Activated CD4-positive, alpha-beta T cell treated with anti-CD3 and anti-CD28 coated beads, Interleukin-2, Interleukin-4, amounts not matched to agents 100 ng/mL and 50 ng/mL, durations not matched to agents 16 hours and 8 hours (primary cell): ENCODE data around the gene AOPEP.
A peak's percentile ranks its signal among the peaks of the same experiment; 100 is the strongest.

Source experiments
- DNase-seq: peaks from one replicate; pipeline ENCODE4 v3.0.0-alpha.2; 2020; ENCODE audit warnings: low spot score

AOPEP gene

DNA sequence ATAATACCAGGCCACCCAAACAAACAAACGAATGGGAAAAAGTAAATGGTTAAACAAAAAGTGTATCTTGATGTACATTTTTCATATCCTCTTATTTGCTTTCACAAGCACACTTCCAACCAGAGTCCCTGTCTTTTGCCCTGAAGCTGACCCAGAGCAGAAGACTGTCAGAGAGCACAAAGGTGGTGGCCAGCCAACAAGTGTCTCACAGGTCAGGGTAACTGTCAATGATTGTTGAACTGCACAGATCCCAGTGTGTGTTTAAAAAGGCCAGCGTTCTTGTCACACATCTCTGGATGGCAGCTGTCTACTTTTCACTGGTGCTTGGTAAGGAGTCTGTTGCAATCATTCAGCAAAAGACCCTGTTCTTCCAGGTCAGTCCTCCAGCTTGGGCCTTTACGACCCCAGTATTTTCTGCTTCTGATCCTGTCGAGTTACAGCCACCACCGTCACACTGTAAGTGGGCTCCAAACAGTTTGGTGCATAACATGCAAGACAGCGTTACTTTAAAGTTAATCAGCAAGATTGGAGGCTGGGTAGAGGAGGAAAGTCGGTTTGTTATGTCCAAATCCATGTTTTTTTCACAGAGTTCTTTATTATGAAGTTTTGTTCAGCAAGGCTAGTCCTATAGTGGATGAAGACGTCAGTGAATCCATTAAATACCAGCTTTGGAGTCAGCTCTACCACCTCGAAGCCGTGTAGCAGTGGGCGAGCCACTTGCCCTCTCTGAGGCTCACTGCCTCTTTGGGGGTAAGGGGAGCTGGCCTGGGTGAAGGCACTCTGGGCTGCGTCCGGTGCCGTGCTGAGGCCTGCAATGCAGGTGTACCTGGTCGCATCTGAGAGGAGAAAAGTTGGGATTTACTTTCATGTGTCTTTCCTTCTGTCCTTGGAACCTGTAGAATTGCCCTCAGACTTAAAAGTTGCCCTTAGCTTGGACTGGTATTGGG is 265.7 kb downstream of the AOPEP start:
- DNase-seq, result no peak

GRCh38 chr9:94993160-94993820 is 266.8 kb downstream of the AOPEP start:
- DNase-seq, result no peak

DNA sequence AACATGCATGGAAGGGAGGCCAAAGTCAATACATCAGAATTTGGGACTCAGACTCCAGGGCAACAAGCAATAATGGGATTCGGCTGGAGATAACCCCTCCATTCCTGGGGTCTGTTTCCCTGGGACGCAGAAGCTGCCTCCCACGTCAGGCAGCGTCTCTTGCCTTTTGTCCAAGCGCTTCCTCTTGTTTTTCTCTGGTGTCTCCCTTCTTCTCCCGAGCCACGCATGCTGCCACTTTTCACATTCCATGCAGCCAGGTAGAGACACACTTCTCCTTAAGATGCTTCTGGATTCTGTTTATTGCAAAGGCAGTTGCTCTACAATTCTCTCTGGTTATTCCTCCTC is 267.3 kb downstream of the AOPEP start:
- no peak for DNase-seq

DNA sequence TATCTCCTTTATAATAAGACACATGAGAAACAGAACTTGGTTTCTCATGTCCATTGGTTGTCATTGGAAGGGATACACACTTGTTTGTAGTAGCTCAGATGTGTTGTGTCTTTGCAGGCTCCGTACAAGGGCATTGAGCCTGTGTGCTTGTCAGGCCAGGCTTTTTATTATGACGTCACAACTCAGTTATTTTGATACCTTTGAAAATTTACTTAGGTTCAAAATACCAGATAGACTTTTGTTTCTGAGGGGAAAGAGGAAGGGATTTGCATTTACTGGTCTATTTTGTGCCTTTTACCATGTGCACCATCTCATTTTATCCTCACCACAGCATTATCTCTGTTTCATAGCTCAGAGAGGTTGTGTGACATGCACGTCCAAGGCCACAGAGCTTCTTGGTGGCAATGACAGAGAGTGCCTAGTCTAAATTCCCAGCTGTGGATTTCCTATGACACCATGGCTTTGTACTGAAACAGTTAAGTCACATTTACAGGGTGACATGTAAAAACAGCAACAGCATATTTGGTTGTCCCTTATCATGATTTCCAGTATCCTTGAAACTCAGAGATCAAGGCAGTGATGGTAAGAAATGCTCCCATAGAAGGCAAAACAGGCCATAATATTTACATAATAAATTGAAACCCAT is 268.7 kb downstream of the AOPEP start:
- DNase-seq, result no peak

DNA sequence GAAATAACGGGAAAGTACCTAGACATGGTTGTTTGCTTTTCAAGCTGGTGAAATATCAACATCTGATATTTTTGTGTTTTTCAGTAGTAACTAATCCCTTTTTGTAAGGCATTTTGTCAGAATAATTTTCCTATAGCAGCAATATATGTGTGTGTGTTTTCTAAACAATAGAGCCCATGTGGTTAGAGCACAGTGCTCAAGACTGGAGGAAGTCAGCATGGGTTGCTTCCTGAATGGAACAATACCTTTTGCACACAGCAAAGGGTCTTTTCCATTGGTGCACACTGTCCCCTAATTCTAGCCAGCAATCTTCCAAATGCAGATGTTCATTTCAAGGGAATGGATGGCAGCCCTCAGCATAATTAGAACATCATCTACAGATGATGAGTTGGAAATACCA is 270.1 kb downstream of the AOPEP start:
- DNase-seq, result no peak

DNA sequence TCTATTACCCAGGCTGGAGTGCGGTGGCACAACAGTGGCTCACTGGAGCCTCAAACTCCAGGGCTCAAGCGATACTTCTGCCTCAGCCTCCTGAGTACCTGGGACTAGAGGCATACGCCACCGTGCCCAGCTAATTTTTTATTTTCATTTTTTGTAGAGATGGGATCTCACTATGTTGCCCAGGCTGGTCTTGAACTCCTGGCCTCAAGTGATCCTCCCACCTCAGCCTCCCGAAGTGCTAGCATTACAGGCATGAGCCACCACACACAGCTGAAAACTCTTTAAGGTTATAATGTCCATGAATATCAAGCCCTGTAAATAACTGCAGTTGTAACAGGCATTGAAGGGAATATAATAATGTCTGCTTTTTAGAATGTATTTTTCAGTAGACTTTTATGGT is 271.2 kb downstream of the AOPEP start:
- no peak for DNase-seq

- no peak for DNase-seq
Measured at GRCh38 chr9:94999832-95000231, 273.3 kb downstream of the AOPEP start.

DNA sequence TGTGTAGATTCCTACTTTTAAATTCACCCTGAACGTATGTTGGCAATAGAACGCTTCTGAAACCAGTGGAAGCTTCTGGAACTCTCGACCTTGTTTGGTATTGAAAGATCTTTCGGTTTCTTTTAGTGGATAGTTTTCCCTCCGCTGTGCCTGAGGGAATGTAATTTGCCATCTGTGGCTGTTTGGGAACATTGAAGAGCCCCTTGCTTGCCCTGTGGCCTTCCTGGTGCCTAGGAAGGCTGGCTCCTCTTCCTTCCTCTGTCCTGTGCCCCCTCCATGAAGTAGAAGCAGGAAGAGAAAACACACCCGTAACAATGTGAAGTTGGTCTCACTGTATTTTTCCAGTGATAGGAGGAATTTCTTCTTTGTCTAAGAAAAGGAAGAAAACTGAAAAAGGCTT is 274.3 kb downstream of the AOPEP start:
- no peak for DNase-seq

DNA sequence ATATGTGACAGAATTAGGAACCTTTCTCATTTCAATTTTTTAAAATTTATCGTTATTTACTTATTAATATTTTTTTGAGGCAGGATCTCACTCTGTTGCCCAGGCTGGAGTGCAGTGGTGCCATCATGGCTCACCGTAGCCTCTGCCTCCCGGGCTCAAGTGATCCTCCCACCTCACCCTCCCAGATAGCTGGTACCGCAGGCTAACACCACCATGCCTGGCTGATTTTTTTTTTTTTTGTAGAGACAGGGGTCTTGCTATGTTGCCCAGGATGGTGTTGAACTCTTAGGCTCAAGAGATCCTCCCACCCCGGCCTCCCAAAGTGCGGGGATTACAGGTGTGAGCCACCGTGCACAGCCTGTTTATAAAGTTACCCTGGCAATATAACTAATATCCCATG is 275.2 kb downstream of the AOPEP start:
- DNase-seq, result no peak

- peak; percentile 29 for DNase-seq
Measured at GRCh38 chr9:95003689-95004410, 277.4 kb downstream of the AOPEP start.

DNA sequence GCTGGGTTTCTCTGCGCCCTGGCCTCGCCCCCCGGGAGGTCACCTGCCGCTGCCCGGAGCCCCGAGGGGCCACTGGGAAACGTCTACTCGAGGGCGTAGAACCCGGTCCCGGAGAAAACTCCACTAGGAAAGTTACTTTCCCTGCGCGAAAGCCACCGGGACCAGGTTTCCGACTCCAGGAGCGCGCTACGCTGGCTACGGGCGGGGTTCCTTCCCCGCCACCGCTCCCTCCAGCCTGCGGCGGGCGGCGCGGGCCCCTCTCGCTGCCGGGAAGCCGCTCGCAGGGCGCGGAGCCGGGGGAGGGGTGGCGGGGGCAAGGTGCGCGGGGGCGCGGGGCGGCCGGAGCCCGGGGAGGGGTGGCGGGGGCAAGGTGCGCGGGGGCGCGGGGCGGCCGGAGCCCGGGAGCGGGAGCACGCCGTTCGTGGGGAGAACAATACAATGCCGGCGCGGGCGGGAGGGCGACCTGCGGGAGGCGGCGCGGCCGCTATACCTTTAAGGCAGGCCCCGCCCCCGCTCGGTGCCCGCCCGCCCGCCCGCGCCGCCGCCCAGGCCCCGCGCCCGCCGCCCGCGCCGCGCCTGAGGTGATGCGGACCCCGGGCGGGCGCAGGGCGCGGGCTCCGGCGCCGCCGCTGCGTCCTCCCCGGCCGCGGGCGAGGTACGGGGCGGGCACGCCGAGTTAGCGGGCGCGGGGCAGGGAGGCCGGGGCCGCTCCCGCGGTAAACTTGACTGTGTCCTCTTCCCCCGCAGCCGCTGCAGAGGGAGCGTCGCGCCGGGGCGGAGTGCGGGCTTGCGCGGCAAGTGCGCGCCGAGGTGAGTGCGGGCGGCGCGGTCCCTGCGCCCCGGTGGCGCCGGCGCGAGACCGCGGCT is 278.1 kb downstream of the AOPEP start:
- DNase-seq, result peak; percentile 11

DNA sequence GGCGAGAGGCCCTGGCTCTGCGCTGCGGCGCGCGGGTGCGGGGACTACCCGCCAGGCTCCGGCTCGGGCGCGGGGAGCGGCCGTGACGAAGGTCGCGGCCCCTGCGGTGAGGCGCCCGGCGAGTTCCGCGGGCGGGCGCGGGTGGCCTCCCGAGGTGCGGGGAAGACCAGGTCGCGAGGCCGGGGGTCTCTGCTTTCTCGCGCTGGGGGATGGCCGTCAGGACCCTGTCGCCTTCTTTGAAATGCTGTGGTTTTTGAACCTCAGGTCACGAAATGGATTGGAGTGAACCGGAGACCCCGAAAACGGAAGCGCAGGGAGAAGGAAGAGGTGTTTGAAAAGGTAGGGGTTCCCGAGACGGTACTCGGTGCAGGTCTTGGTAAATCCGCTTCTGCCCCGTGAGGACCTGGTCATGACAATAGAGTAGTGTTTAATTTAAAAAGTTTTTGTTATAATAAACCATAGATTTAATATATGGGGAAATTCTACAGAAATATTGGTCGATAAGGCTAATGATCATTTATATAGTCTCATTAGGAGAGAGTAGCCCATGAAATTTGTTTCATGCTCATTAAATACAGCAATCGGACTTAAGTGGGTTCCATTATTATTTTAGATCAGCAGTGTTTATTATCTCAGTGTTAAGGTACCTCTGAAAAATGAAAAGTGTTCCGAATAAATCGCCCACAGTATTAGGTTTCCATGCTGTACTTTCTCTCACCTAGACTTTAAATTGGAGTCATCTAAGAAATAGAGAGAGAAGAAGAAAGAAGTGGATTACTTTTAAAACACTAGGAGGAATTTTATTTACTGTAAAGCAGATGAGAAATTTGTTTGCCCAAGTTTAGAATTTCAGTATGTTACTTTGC is 279.0 kb downstream of the AOPEP start:
- no peak for DNase-seq

- DNase-seq, result no peak
Measured at GRCh38 chr9:95007226-95007869, 280.8 kb downstream of the AOPEP start.

- no peak for DNase-seq
Measured at GRCh38 chr9:95008151-95008771, 281.8 kb downstream of the AOPEP start.

- no peak for DNase-seq
Measured at GRCh38 chr9:95009459-95009858, 283.0 kb downstream of the AOPEP start.

GRCh38 chr9:95010431-95010838 is 283.9 kb downstream of the AOPEP start:
- DNase-seq, result no peak

DNA sequence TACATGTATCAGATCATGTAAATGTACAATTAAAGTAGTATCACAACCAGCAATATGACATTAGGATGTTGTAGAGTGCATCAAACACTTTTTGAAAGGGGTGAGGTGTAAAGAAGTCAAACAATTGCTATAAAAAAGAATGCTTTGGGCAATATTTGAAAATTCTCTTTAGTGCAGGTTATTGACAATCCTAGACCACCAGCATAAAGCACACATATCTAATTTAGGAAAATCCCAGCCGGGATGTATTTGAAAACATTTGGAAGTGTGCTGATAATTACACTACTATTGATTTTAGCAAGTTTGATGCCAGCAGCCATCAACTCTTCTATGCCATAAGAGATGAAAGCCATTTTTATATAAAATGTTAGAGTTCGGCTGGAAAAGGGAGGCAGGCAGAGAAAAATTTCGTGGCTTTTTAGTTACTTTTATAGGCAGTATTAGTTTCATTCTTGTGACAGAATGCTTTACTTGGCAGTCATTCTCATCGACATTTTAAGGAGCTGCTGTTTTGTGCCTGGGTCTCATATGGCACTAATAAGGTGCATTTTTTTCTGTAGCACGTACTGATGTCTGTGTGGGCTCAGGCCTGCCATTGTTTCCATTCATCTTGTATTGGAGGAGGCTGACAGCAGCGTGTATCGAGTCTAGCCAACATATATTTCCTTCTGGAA is 285.7 kb downstream of the AOPEP start:
- no peak for DNase-seq

- no peak for DNase-seq
Measured at GRCh38 chr9:95012902-95013301, 286.4 kb downstream of the AOPEP start.

DNA sequence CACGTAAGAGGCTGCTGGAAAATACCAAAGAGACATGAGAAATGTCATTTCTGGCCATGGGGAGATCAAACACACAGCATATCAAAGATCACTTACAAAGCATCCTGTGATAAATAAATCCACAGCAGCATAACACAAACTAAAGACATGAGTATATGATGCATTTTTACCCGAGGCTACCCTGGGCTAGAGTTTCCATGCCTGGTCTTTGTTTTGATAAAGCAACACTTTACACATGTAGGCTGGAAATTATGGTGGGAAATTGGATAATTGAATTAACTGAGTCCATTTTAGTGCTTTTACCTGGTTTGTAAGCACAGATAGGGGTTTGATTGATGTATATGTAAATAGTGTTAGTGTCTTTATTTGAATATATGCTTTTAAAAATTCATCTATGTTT is 288.4 kb downstream of the AOPEP start:
- no peak for DNase-seq
